B cell (primary cell): ENCODE measurements around the gene SAMD7. TPM values are rescaled to one million over a fixed set of nuclear protein-coding genes. Genes with fewer than 3 reads are reported as not detected.

Experiments
- ATAC-seq: fragments of 200-7000 bp; cut with Tn5 transposase; one replicate; pipeline ENCODE4 v1.10.0; 2021; ENCODE audit warnings: low read depth, mild to moderate bottlenecking, moderate number of reproducible peaks, moderate library complexity
- CTCF ChIA-PET: fragments of 350-600 bp; sonication (Branson Sonifier 250); formaldehyde crosslinking; loops from one replicate; lab custom pipeline; 2021; ENCODE audit warnings: antibody characterized with exemption, inconsistent platforms; lab: Charles Lee
- POLR2A ChIA-PET: fragments of 350-600 bp; sonication (Branson Sonifier 250); formaldehyde crosslinking; loops from one replicate; lab custom pipeline; 2021; ENCODE audit warnings: antibody characterized with exemption; lab: Charles Lee
- DNase-seq: peaks from one replicate; pipeline ENCODE4 v3.0.0; 2013
- H2AFZ ChIP-seq: 2 replicates; pipeline ENCODE4 v1.6.1; 2012; ENCODE audit warnings: mild to moderate bottlenecking, low read depth, low read length; ENCODE audit not compliant: insufficient read depth, poor library complexity, severe bottlenecking
- H3K27ac ChIP-seq, 2 donors: 1 replicate in 1 of 2; 2 replicates in 1 of 2; pipeline ENCODE4 v1.5.1; 2012 to 2013; ENCODE audit warnings: low read length in 2 of 2, mild to moderate bottlenecking in 2 of 2, moderate library complexity in 1 of 2
- H3K27me3 ChIP-seq, 4 experiments: fragments of 200-600 bp in 1 of 4; sonication (generic) in 1 of 4; replicated peaks in 1 of 4; 1 replicate in 2 of 4; 2 replicates in 2 of 4; pipeline versions ENCODE4 v1.6.1 to v1.7.0; 2013 to 2016; ENCODE audit warnings: low read length in 3 of 4, mild to moderate bottlenecking in 2 of 4, mixed read lengths in 1 of 4, moderate library complexity in 1 of 4; ENCODE audit not compliant: insufficient read depth in 4 of 4, control insufficient read depth in 3 of 4; ENCODE audit errors: control extremely low read depth in 1 of 4
- H3K36me3 ChIP-seq, 2 experiments: replicated peaks in 1 of 2; 1 replicate in 1 of 2; 2 replicates in 1 of 2; pipeline versions ENCODE4 v1.6.1 to v1.7.1; 2013; ENCODE audit warnings: low read length in 1 of 2; ENCODE audit not compliant: insufficient read depth in 2 of 2, control insufficient read depth in 1 of 2; ENCODE audit errors: control extremely low read depth in 1 of 2, extremely low read depth in 1 of 2
- H3K4me1 ChIP-seq, 2 donors: fragments of 200-600 bp in 1 of 2; sonication (generic) in 1 of 2; 1 replicate in 1 of 2; 2 replicates in 1 of 2; pipeline versions ENCODE4 v1.5.1 to v1.6.1; 2013 to 2017; ENCODE audit warnings: low read length in 2 of 2; ENCODE audit not compliant: control insufficient read depth in 2 of 2, insufficient read depth in 2 of 2
- H3K4me2 ChIP-seq: replicated peaks from 2 replicates; pipeline ENCODE3; 2012; ENCODE audit warnings: mild to moderate bottlenecking, low read depth, low read length; ENCODE audit not compliant: poor library complexity, severe bottlenecking
- H3K4me3 ChIP-seq, 5 experiments: fragments of 200-600 bp in 1 of 5; sonication (generic) in 1 of 5; 1 replicate in 3 of 5; 2 replicates in 2 of 5; pipeline versions ENCODE4 v1.5.1 to v1.7.0; 2011 to 2016; ENCODE audit warnings: low read length in 4 of 5, mild to moderate bottlenecking in 4 of 5, low read depth in 2 of 5, control low read depth in 1 of 5, moderate library complexity in 1 of 5; ENCODE audit not compliant: insufficient read depth in 1 of 5; ENCODE audit errors: control extremely low read depth in 1 of 5, extremely low read depth in 1 of 5
- H3K79me2 ChIP-seq: fragments of 200-600 bp; sonication (generic); one replicate; pipeline ENCODE4 v1.6.0; 2016; ENCODE audit warnings: low read length; ENCODE audit not compliant: control insufficient read depth, insufficient read depth
- H3K9ac ChIP-seq: fragments of 200-600 bp; sonication (generic); 2 replicates; pipeline ENCODE4 v1.6.1; 2017; ENCODE audit warnings: mild to moderate bottlenecking, low read length, moderate library complexity
- H3K9me3 ChIP-seq, 3 donors: one replicate each; pipeline versions ENCODE4 v1.6.1 to v1.7.1; 2013; ENCODE audit warnings: low read length in 2 of 3; ENCODE audit not compliant: control insufficient read depth in 2 of 3, insufficient read depth in 1 of 3; ENCODE audit errors: control extremely low read depth in 1 of 3
- H4K20me1 ChIP-seq: 2 replicates; pipeline ENCODE4 v1.6.0; 2012; ENCODE audit warnings: mild to moderate bottlenecking, low read length; ENCODE audit not compliant: insufficient read depth, control insufficient read depth, poor library complexity, severe bottlenecking
- H3K27ac Mint-ChIP-seq: one replicate; pipeline ENCODE4 v1.8.0; 2021; ENCODE audit warnings: mixed read lengths
- H3K27me3 Mint-ChIP-seq: one replicate; pipeline ENCODE4 v1.8.0; 2021; ENCODE audit warnings: mixed read lengths
- H3K4me1 Mint-ChIP-seq: one replicate; pipeline ENCODE4 v1.8.0; 2021; ENCODE audit warnings: mixed read lengths
- H3K4me3 Mint-ChIP-seq: one replicate; pipeline ENCODE4 v1.8.0; 2021; ENCODE audit warnings: mixed read lengths
- H3K9me3 Mint-ChIP-seq: one replicate; pipeline ENCODE4 v1.8.0; 2022; ENCODE audit warnings: mixed read lengths; ENCODE audit not compliant: insufficient read depth
- EZH2 ChIP-seq: IDR thresholded peaks from 2 replicates; pipeline ENCODE4 v1.6.1; 2012; ENCODE audit warnings: borderline replicate concordance, low read depth, mild to moderate bottlenecking, moderate library complexity, low read length; ENCODE audit not compliant: insufficient read depth, poor library complexity, severe bottlenecking
- WGBS: methylation state at CpG from one replicate; pipeline ENCODE4 v1.1.5; 2013; ENCODE audit warnings: missing lambda C conversion rate; ENCODE audit not compliant: insufficient coverage; 5-methylcytosine and 5-hydroxymethylcytosine counted together
- intact Hi-C: fragments of 100-400 bp; cut with micrococcal nuclease; formaldehyde crosslinking; loops from one replicate; pipeline ENCODE4 v1.10.0; 2022
- polyA plus RNA-seq: library from polyadenylated mRNA; depleted of rRNA; stranded (reverse); fragments of >200 nt; gene quantifications from 2 replicates; pipeline ENCODE4 v1.2.3, GENCODE V29; 2012
- total RNA-seq, 2 donors: library from RNA; stranded (reverse); fragments of 120-200 nt in 1 of 2; gene quantifications; 1 replicate in 1 of 2; 2 replicates in 1 of 2; pipeline versions ENCODE4 v1.2.3 to v1.2.4, GENCODE V29; 2013 to 2022
- TF ChIP-seq, protein P1 (sequence below): fragments of 200-600 bp; IDR thresholded peaks from one replicate; pipeline ENCODE4 v1.8.0; 2022; ENCODE audit warnings: antibody characterized with exemption, mild to moderate bottlenecking

Gene SAMD7
- total and polyA plus RNA-seq, 2 donors (not counting 1 experiment from before 2014, with no cell fraction given): not detected

DNA sequence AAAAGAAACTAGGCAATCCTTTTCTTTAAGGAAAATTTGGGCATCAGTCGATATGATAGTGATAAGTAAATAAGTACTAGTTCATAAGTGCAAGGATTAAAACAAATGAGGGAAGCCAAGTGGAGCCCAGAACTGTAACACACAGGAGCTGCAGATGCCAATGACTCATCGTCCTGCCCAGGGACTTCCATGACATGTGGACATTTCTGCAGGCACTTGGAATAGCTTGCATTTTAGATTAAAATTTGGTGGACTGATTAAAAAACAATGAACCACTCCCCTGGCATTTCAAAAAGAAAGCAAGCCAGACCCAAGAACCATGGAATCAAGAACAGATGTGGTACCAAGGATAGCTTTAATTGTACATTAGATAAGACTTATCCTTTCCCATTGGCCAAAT lies 2.9 kb downstream of the SAMD7 start:
- Histone ChIP-seq H3K9me3 (no peaks in the 10 kb centered on the region), H3K9ac (no peak overlapping the region), H4K20me1 (no peaks in the 10 kb centered on the region), H3K27me3 (no peaks in the 10 kb centered on the region), H3K4me1 (no peaks in the 10 kb centered on the region), H2AFZ (no peak overlapping the region), H3K79me2 (no peaks in the 10 kb centered on the region), H3K4me2 (no peak overlapping the region), H3K27ac (no peak overlapping the region), H3K36me3 (no peaks in the 10 kb centered on the region), H3K4me3 (no peak overlapping the region)
- POLR2A ChIA-PET: interaction anchor here (0.7 kb wide), 1 partner anchor 432 kb away, joined by 3 read pairs; no protein-coding TSS in a partner anchor
- WGBS: 100% methylated on average over 2 of the region's 2 CpGs
- DNase-seq: no peak
- Mint-ChIP-seq H3K4me3 (no peak overlapping the region), H3K27me3 (no peaks in the 10 kb centered on the region), H3K4me1 (peaks cover 5% of the 10 kb centered on the region), H3K9me3 (no peaks in the 10 kb centered on the region), H3K27ac (no peak overlapping the region)
- no peak for ATAC-seq
- TF ChIP-seq, protein P1, sequence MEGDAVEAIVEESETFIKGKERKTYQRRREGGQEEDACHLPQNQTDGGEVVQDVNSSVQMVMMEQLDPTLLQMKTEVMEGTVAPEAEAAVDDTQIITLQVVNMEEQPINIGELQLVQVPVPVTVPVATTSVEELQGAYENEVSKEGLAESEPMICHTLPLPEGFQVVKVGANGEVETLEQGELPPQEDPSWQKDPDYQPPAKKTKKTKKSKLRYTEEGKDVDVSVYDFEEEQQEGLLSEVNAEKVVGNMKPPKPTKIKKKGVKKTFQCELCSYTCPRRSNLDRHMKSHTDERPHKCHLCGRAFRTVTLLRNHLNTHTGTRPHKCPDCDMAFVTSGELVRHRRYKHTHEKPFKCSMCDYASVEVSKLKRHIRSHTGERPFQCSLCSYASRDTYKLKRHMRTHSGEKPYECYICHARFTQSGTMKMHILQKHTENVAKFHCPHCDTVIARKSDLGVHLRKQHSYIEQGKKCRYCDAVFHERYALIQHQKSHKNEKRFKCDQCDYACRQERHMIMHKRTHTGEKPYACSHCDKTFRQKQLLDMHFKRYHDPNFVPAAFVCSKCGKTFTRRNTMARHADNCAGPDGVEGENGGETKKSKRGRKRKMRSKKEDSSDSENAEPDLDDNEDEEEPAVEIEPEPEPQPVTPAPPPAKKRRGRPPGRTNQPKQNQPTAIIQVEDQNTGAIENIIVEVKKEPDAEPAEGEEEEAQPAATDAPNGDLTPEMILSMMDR: no peak
- TF ChIP-seq EZH2: no peak
- intact Hi-C loops: no loop called here
- CTCF ChIA-PET: interaction anchor here (0.8 kb wide), 1 partner anchor 10 kb away, joined by 3 read pairs; no protein-coding TSS in a partner anchor

DNA sequence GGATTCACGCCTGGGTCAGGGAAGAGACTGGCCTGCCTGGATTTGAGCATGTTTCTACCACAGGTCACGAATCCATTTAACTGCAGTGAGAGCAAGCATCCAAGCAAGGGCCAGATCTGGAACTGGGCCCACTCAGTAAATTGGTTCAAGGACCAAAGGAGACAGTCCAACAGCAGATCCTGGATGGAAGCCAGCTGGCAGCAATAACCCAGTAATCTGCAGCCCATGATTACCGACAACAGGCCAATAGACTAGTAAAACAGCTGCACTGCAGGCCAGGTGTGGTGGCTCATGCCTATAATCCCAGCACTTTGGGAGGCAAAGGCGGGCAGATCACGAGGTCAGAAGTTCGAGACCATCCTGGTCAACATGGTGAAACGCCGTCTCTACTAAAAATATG lies 11.8 kb downstream of the SAMD7 start:
- CTCF ChIA-PET: interaction anchor here (1.0 kb wide), 1 partner anchor 9 kb away, joined by 3 read pairs; no protein-coding TSS in a partner anchor
- Mint-ChIP-seq H3K4me3 (no peak overlapping the region), H3K27ac (no peak overlapping the region), H3K4me1 (no peaks in the 10 kb centered on the region), H3K27me3 (no peaks in the 10 kb centered on the region), H3K9me3 (no peaks in the 10 kb centered on the region)
- no peak overlapping the region for H3K4me2 ChIP-seq
- H3K79me2 ChIP-seq: no peaks in the 10 kb centered on the region
- ATAC-seq: no peak
- H4K20me1 ChIP-seq: no peaks in the 10 kb centered on the region
- H3K4me1 ChIP-seq: no peaks in the 10 kb centered on the region
- intact Hi-C loops: no loop called here
- H3K27me3 ChIP-seq: no peaks in the 10 kb centered on the region
- H3K27ac ChIP-seq: no peak overlapping the region
- POLR2A ChIA-PET: no interaction called here
- 92% methylated on average over 6 of the region's 8 CpGs for WGBS
- H2AFZ ChIP-seq: no peak overlapping the region
- no peaks in the 10 kb centered on the region for H3K36me3 ChIP-seq
- no peak for DNase-seq
- no peak overlapping the region for H3K9ac ChIP-seq
- H3K4me3 ChIP-seq: no peak overlapping the region
- no peaks in the 10 kb centered on the region for H3K9me3 ChIP-seq
- TF ChIP-seq, protein P1: no peak
- TF ChIP-seq EZH2: no peak
